Colonic mucosa (tissue), 4 donors: ENCODE data around the gene FNIP1. TPM values are rescaled to one million over a fixed set of nuclear protein-coding genes. Genes with fewer than 3 reads are reported as not detected.

ENCODE experiments used
- DNase-seq: peaks from one replicate; pipeline ENCODE4 v3.0.0-alpha.2; 2020
- H3K27ac ChIP-seq: fragments of 200-600 bp; one replicate; pipeline ENCODE4 v1.8.0; 2021
- H3K27me3 ChIP-seq: fragments of 200-600 bp; one replicate; pipeline ENCODE4 v1.8.0; 2021
- H3K36me3 ChIP-seq: fragments of 200-600 bp; one replicate; pipeline ENCODE4 v1.8.0; 2021
- H3K4me1 ChIP-seq: fragments of 200-600 bp; one replicate; pipeline ENCODE4 v1.8.0; 2021; ENCODE audit warnings: mild to moderate bottlenecking
- H3K4me3 ChIP-seq: fragments of 200-600 bp; one replicate; pipeline ENCODE4 v1.8.0; 2021
- H3K9ac ChIP-seq, 2 donors: one replicate each; pipeline ENCODE4 v1.7.0; 2013; ENCODE audit warnings: control low read depth in 2 of 2, low read depth in 2 of 2, low read length in 2 of 2
- H3K9me3 ChIP-seq: fragments of 200-600 bp; one replicate; pipeline ENCODE4 v1.8.0; 2021
- CTCF ChIP-seq: fragments of 200-600 bp; IDR thresholded peaks from one replicate; pipeline ENCODE4 v1.8.0; 2022; ENCODE audit warnings: antibody characterized with exemption, mild to moderate bottlenecking
- intact Hi-C: fragments of 100-400 bp; cut with DNase I; formaldehyde crosslinking; loops from one replicate; pipeline ENCODE4 v1.14.1; 2022
- total RNA-seq, 2 donors: library from RNA; stranded (reverse); fragmentation: NEBNext Ultra II Directional in 1 of 2; extraction: Animal tissue kit (Norgen Biotek cat#: 25700) in 1 of 2; gene quantifications; one replicate each; pipeline ENCODE4 v1.2.1, GENCODE V29; 2021
- donor health status: healthy.
- donor health status: DM: no; HTN: no; CAD: no.
- donor health status: DM: no; HTN: no; CAD: no.

Gene FNIP1
- total RNA-seq, 2 donors from 2014 or later, result 18.1 to 41.2 TPM

- H3K36me3 ChIP-seq, result no peaks in the 10 kb centered on the region
- no peak for TF ChIP-seq CTCF
Observed at GRCh38 chr5:131672776-131673175, 124.0 kb downstream of the FNIP1 start.

DNA sequence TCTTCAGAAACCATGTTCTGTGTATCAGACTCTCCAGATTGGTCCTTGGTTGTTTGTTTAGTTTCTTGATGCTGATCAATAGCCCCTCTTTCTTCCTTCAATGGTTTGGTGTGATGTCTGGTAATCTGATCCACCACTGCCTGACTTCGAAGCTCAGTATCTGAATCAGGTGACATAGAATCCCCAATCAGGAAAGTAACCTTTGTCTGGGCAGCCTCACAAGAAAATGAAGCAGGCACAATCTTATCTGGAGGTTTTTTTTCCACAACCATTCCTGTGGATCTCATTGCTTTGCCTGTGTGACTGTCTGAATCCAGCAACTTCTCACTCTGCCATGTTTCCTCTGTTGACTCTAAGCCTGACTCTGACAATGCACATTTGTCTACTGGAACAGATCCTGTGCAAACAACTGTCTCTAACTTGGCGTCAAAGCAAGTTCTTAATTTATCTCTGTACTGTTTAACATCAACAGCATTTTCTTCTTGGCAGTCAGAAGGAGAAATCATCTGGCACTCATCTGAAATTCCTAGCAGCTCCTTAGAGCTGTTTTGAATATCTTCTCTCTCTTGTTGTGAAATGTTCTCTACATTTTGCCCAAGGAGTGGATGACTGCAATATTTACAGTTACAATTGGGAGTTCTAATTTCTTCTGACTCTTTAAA lies 124.7 kb downstream of the FNIP1 start:
- Histone ChIP-seq H3K27ac (peak overlapping the region; percentile 31), H3K27me3 (no peaks in the 10 kb centered on the region), H3K4me1 (no peaks in the 10 kb centered on the region), H3K36me3 (no peaks in the 10 kb centered on the region), H3K9me3 (no peaks in the 10 kb centered on the region), H3K9ac (no peak overlapping the region), H3K4me3 (no peak overlapping the region)
- TF ChIP-seq CTCF, result no peak
- intact Hi-C loops, result no loop called here
- no peak for DNase-seq

More at GRCh38 chr5:131672776-131673175, 124.0 kb downstream of the FNIP1 start:
- no peaks in the 10 kb centered on the region for H3K9me3 ChIP-seq
- DNase-seq, result no peak
- H3K9ac ChIP-seq, result no peak overlapping the region
- intact Hi-C loops, result no loop called here
- H3K4me3 ChIP-seq, result no peak overlapping the region
- H3K4me1 ChIP-seq, result no peaks in the 10 kb centered on the region
- no peaks in the 10 kb centered on the region for H3K27me3 ChIP-seq
- peak overlapping the region; percentile 3 for H3K27ac ChIP-seq

DNA sequence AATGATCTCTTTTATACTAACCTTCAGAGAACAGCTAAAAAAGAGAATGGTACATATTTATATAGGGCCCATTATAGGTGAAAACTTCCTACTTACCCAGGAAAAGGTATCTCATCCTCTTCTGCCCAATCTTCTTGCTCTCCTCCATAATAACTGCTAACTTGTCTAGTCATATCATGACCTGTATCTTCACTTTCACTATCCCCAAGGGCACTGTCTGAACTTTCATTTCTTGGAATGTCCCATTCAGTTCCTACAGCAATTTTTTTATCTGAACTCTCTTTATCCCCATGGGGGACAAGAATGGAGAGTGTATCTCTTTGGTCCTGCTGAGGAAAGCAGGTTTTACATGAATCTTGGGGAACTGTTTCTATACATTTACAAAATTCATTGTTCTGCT lies 125.4 kb downstream of the FNIP1 start:
- DNase-seq, result no peak
- H3K27ac ChIP-seq, result peak overlapping the region; percentile 31
- H3K9me3 ChIP-seq, result no peaks in the 10 kb centered on the region
- H3K27me3 ChIP-seq, result no peaks in the 10 kb centered on the region
- no peak overlapping the region for H3K4me3 ChIP-seq
- H3K36me3 ChIP-seq, result no peaks in the 10 kb centered on the region
- H3K4me1 ChIP-seq, result no peaks in the 10 kb centered on the region
- H3K9ac ChIP-seq, result no peak overlapping the region
- no peak for TF ChIP-seq CTCF
- intact Hi-C loops, result no loop called here

DNA sequence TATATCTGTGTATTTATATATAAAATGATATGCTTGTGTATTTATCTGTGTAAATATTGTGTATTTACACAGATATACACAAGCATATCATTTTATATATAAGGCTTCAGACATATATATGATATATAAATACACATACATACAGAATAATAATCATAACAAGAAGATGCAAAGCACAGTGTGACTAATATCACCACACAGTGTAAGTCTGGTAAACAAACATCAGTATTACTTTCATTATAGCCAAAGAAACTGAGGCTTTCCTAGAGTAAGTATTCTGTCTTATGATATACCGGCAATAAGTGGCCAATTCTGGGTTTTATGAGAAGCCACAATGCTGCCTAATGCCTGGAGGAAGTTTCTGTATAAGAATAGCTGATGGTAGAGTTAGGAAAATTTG lies 131.9 kb downstream of the FNIP1 start:
- no peak overlapping the region for H3K9ac ChIP-seq
- TF ChIP-seq CTCF, result no peak
- no peak overlapping the region for H3K27ac ChIP-seq
- no peak for DNase-seq
- H3K27me3 ChIP-seq, result no peaks in the 10 kb centered on the region
- H3K4me1 ChIP-seq, result no peaks in the 10 kb centered on the region
- no peaks in the 10 kb centered on the region for H3K36me3 ChIP-seq
- no peak overlapping the region for H3K4me3 ChIP-seq
- no peaks in the 10 kb centered on the region for H3K9me3 ChIP-seq
- intact Hi-C loops, result no loop called here

GRCh38 chr5:131661933-131662332 lies 134.9 kb downstream of the FNIP1 start:
- Histone ChIP-seq H3K27ac (no peak overlapping the region), H3K27me3 (no peaks in the 10 kb centered on the region), H3K9ac (no peak overlapping the region), H3K4me3 (no peak overlapping the region), H3K36me3 (no peaks in the 10 kb centered on the region), H3K4me1 (no peaks in the 10 kb centered on the region), H3K9me3 (no peaks in the 10 kb centered on the region)
- intact Hi-C loops, result no loop called here
- TF ChIP-seq CTCF, result no peak
- no peak for DNase-seq
